Measurements from ENCODE around the gene BRINP3.
"Not testable (repeated sequence)": the region's sequence is repeated elsewhere in the genome, so short reads cannot be mapped to it uniquely, and the experiment has no call there.

Gene BRINP3

GRCh38 chr1:190477762-190478148 lies at the start of gene BRINP3:
BRINP3 (minus strand) TSS chr1:190477864.
- DNase-seq, result no peak

- DNase-seq, result no peak
Observed at GRCh38 chr1:190511554-190511953, 33.9 kb upstream of the BRINP3 start.

- DNase-seq, result no peak
Observed at GRCh38 chr1:190507357-190507756, 29.7 kb upstream of the BRINP3 start.

- DNase-seq, result not testable (repeated sequence)
Observed at GRCh38 chr1:190504539-190504938, 26.9 kb upstream of the BRINP3 start.

- no peak for DNase-seq
Observed at GRCh38 chr1:190497565-190497964, 19.9 kb upstream of the BRINP3 start.

- no peak for DNase-seq
Observed at GRCh38 chr1:190494451-190494850, 16.8 kb upstream of the BRINP3 start.

- no peak for DNase-seq
Observed at GRCh38 chr1:190491404-190491803, 13.7 kb upstream of the BRINP3 start.

- DNase-seq, result no peak
Observed at GRCh38 chr1:190484045-190484444, 6.4 kb upstream of the BRINP3 start.

- DNase-seq, result no peak
Observed at GRCh38 chr1:190480231-190480630, 2.6 kb upstream of the BRINP3 start.

GRCh38 chr1:190479516-190479915 lies 1.9 kb upstream of the BRINP3 start:
- no peak for DNase-seq

GRCh38 chr1:190479050-190479397 lies 1.4 kb upstream of the BRINP3 start:
- DNase-seq, result no peak

- no peak for DNase-seq
Observed at GRCh38 chr1:190478149-190479049, 735 bp upstream of the BRINP3 start.

GRCh38 chr1:190476806-190477205 lies 858 bp downstream of the BRINP3 start:
- no peak for DNase-seq

- no peak for DNase-seq
Observed at GRCh38 chr1:190476321-190476720, 1.3 kb downstream of the BRINP3 start.

GRCh38 chr1:190475421-190476141 lies 2.1 kb downstream of the BRINP3 start:
- no peak for DNase-seq

GRCh38 chr1:190474650-190475211 lies 2.9 kb downstream of the BRINP3 start:
- DNase-seq, result no peak

- DNase-seq, result no peak
Observed at GRCh38 chr1:190474010-190474409, 3.7 kb downstream of the BRINP3 start.

GRCh38 chr1:190472494-190472893 lies 5.2 kb downstream of the BRINP3 start:
- no peak for DNase-seq

GRCh38 chr1:190472042-190472441 lies 5.6 kb downstream of the BRINP3 start:
- no peak for DNase-seq

- no peak for DNase-seq
Observed at GRCh38 chr1:190464690-190465089, 13.0 kb downstream of the BRINP3 start.

- DNase-seq, result no peak
Observed at GRCh38 chr1:190456129-190456528, 21.5 kb downstream of the BRINP3 start.

- no peak for DNase-seq
Observed at GRCh38 chr1:190455631-190456030, 22.0 kb downstream of the BRINP3 start.

GRCh38 chr1:190453550-190453949 lies 24.1 kb downstream of the BRINP3 start:
- no peak for DNase-seq

- no peak for DNase-seq
Observed at GRCh38 chr1:190452272-190452848, 25.3 kb downstream of the BRINP3 start.
